Stimulated activated CD8-positive, alpha-beta memory T cell treated with anti-CD3 and anti-CD28 coated beads, Interleukin-15, amount 100 ng/mL, for 1 hour (primary cell): ENCODE results near the gene NOC4L.
"Not testable (repeated sequence)": the region's sequence is repeated elsewhere in the genome, so short reads cannot be mapped to it uniquely, and the experiment has no call there.

ENCODE experiments used
- DNase-seq: peaks from one replicate; pipeline ENCODE4 v3.0.0-alpha.2; 2020; ENCODE audit warnings: low read depth

Gene NOC4L

GRCh38 chr12:132182206-132182710 lies 38.0 kb downstream of the NOC4L start:
- no peak for DNase-seq

GRCh38 chr12:132182711-132183365 lies 38.6 kb downstream of the NOC4L start:
- DNase-seq, result no peak

- DNase-seq, result no peak
Observed at GRCh38 chr12:132185705-132186104, 41.4 kb downstream of the NOC4L start.

- no peak for DNase-seq
Observed at GRCh38 chr12:132186208-132186856, 42.1 kb downstream of the NOC4L start.

GRCh38 chr12:132186857-132187620 lies 42.8 kb downstream of the NOC4L start:
- DNase-seq, result no peak

GRCh38 chr12:132187646-132188450 lies 43.6 kb downstream of the NOC4L start:
- no peak for DNase-seq

GRCh38 chr12:132188451-132188901 lies 44.2 kb downstream of the NOC4L start:
- DNase-seq, result no peak

GRCh38 chr12:132188916-132189325 lies 44.7 kb downstream of the NOC4L start:
- DNase-seq, result no peak

GRCh38 chr12:132189378-132190011 lies 45.2 kb downstream of the NOC4L start:
- peak; percentile 81 for DNase-seq

- no peak for DNase-seq
Observed at GRCh38 chr12:132190012-132190755, 45.9 kb downstream of the NOC4L start.

GRCh38 chr12:132190834-132191500 lies 46.7 kb downstream of the NOC4L start:
- DNase-seq, result no peak

- no peak for DNase-seq
Observed at GRCh38 chr12:132191715-132192553, 47.7 kb downstream of the NOC4L start.

GRCh38 chr12:132194056-132194455 lies 49.8 kb downstream of the NOC4L start:
- DNase-seq, result no peak

GRCh38 chr12:132194556-132194955 lies 50.3 kb downstream of the NOC4L start:
- no peak for DNase-seq

GRCh38 chr12:132195242-132195641 lies 51.0 kb downstream of the NOC4L start:
- DNase-seq, result not testable (repeated sequence)

GRCh38 chr12:132196038-132196872 lies 52.0 kb downstream of the NOC4L start:
- no peak for DNase-seq

GRCh38 chr12:132196873-132197390 lies 52.7 kb downstream of the NOC4L start:
- no peak for DNase-seq
